ENCODE measurements around the gene KLK3. TPM values are rescaled to one million over a fixed set of nuclear protein-coding genes. Genes with fewer than 3 reads are reported as not detected.

Gene KLK3
- total RNA-seq, 1 donor from 2014 or later = not detected

GRCh38 chr19:50878851-50879250, 24.1 kb downstream of the KLK3 start:
- Histone ChIP-seq H3K4me3 (no peak overlapping the region), H3K36me3 (no peaks in the 10 kb centered on the region), H3K27ac (no peak overlapping the region), H3K9me3 (no peaks in the 10 kb centered on the region), H3K4me1 (no peaks in the 10 kb centered on the region), H3K27me3 (peaks cover 54% of the 10 kb centered on the region)
- no peak for TF ChIP-seq CTCF (IDR thresholded peaks at IDR 0.05)
- DNase-seq (no peak), ATAC-seq (no peak)
- intact Hi-C loops (cut with DNase I) = no loop called here

GRCh38 chr19:50880241-50880640, 25.5 kb downstream of the KLK3 start:
- Histone ChIP-seq H3K4me1 (no peaks in the 10 kb centered on the region), H3K36me3 (no peaks in the 10 kb centered on the region), H3K27ac (no peak overlapping the region), H3K27me3 (peaks cover 44% of the 10 kb centered on the region), H3K4me3 (no peak overlapping the region), H3K9me3 (no peaks in the 10 kb centered on the region)
- ATAC-seq (no peak), DNase-seq (no peak)
- intact Hi-C loops (cut with DNase I) = no loop called here
- TF ChIP-seq CTCF (IDR thresholded peaks at IDR 0.05) = no peak

GRCh38 chr19:50882188-50882587, 27.5 kb downstream of the KLK3 start:
- H3K4me1 ChIP-seq = no peaks in the 10 kb centered on the region
- DNase-seq (no peak), ATAC-seq (no peak)
- intact Hi-C loops (cut with DNase I) = no loop called here
- no peak overlapping the region for H3K4me3 ChIP-seq
- no peaks in the 10 kb centered on the region for H3K9me3 ChIP-seq
- H3K27me3 ChIP-seq = peaks cover 30% of the 10 kb centered on the region
- H3K27ac ChIP-seq = no peak overlapping the region
- no peaks in the 10 kb centered on the region for H3K36me3 ChIP-seq
- no peak for TF ChIP-seq CTCF (IDR thresholded peaks at IDR 0.05)

- DNase-seq = no peak
- TF ChIP-seq CTCF (IDR thresholded peaks at IDR 0.05) = no peak
- no peaks in the 10 kb centered on the region for H3K9me3 ChIP-seq
- intact Hi-C loops (cut with DNase I) = no loop called here
- H3K4me1 ChIP-seq = no peaks in the 10 kb centered on the region
- H3K27ac ChIP-seq = no peak overlapping the region
- no peak overlapping the region for H3K4me3 ChIP-seq
- no peaks in the 10 kb centered on the region for H3K36me3 ChIP-seq
- no peak for ATAC-seq
- peaks cover 10% of the 10 kb centered on the region for H3K27me3 ChIP-seq
Observed at GRCh38 chr19:50889638-50890037, 34.9 kb downstream of the KLK3 start.

GRCh38 chr19:50890422-50891252, 35.9 kb downstream of the KLK3 start:
- H3K36me3 ChIP-seq = no peaks in the 10 kb centered on the region
- ATAC-seq = no peak
- no peak for TF ChIP-seq CTCF (IDR thresholded peaks at IDR 0.05)
- no peak for DNase-seq
- intact Hi-C loops (cut with DNase I) = no loop called here
- H3K4me1 ChIP-seq = no peaks in the 10 kb centered on the region
- H3K27ac ChIP-seq = no peak overlapping the region
- H3K4me3 ChIP-seq = no peak overlapping the region
- no peaks in the 10 kb centered on the region for H3K9me3 ChIP-seq
- peaks cover 10% of the 10 kb centered on the region for H3K27me3 ChIP-seq

All from upper lobe of right lung (tissue), 1 donor.